Right atrium auricular region (tissue), 2 donors: ENCODE measurements around the gene KIF1C. TPM values are rescaled to one million over a fixed set of nuclear protein-coding genes. Genes with fewer than 3 reads are reported as not detected.

Experiments
- DNase-seq: peaks from one replicate; pipeline ENCODE4 v3.0.0-alpha.2; 2019; ENCODE audit warnings: low spot score
- H3K27ac ChIP-seq, 2 donors: fragments of 200-600 bp; sonication (generic); 1 replicate in 1 of 2; 2 replicates in 1 of 2; pipeline ENCODE4 v1.5.1; 2016 to 2019
- H3K27me3 ChIP-seq, 2 donors: fragments of 200-600 bp; sonication (generic); one replicate each; pipeline versions ENCODE4 v1.5.1 to v1.6.0; 2017 to 2019
- H3K36me3 ChIP-seq: fragments of 200-600 bp; sonication (generic); one replicate; pipeline ENCODE4 v1.5.1; 2016
- H3K4me1 ChIP-seq, 2 donors: fragments of 200-600 bp; sonication (generic); one replicate each; pipeline versions ENCODE4 v1.5.1 to v1.6.0; 2017 to 2019
- H3K4me3 ChIP-seq, 2 donors: fragments of 200-600 bp; sonication (generic); 1 replicate in 1 of 2; 2 replicates in 1 of 2; pipeline ENCODE4 v1.5.1; 2017 to 2019; ENCODE audit warnings: mild to moderate bottlenecking in 1 of 2, moderate library complexity in 1 of 2
- H3K9me3 ChIP-seq, 2 donors: fragments of 200-600 bp; sonication (generic); one replicate each; pipeline ENCODE4 v1.5.1; 2019
- total RNA-seq, 2 donors: library from RNA; depleted of rRNA; stranded (reverse); fragments of >200 nt; gene quantifications; one replicate each; pipeline ENCODE4 v1.1.0, GENCODE V29; 2016
- TF ChIP-seq, protein P1 (sequence below), 2 donors: fragments of 200-600 bp; sonication (generic); IDR thresholded peaks; one replicate each; pipeline ENCODE4 v1.5.1; 2019; ENCODE audit warnings: antibody characterized with exemption in 2 of 2

KIF1C gene
- total RNA-seq, 2 donors from 2014 or later = 179 to 232 TPM

DNA sequence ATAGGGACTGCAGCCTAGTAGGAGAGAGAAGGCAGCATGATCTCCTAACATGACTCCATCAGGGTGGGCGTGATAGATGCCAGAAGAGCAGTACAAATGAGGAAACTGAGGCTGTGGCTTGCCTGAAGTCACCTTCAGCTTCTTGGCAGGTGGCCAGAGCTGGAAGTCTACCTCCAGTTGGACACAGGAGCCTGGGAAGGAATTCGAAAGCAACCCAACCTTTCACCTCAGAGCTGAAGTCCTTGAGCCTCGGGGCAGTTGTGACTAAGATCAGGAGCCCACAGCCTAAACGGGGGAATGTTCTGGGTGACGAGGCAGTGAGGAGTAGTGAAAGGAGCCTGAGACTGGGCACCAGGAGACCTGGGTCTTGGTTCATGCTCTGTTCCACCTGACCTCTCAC is 46.9 kb downstream of the KIF1C start:
- no peak for DNase-seq
- Histone ChIP-seq H3K27ac (no peak overlapping the region), H3K4me3 (no peak overlapping the region), H3K27me3 (no peaks in the 10 kb centered on the region), H3K9me3 (no peaks in the 10 kb centered on the region), H3K4me1 (peaks cover 0 to 2% of the 10 kb centered on the region in 2 donors), H3K36me3 (no peaks in the 10 kb centered on the region)
- TF ChIP-seq, protein P1, sequence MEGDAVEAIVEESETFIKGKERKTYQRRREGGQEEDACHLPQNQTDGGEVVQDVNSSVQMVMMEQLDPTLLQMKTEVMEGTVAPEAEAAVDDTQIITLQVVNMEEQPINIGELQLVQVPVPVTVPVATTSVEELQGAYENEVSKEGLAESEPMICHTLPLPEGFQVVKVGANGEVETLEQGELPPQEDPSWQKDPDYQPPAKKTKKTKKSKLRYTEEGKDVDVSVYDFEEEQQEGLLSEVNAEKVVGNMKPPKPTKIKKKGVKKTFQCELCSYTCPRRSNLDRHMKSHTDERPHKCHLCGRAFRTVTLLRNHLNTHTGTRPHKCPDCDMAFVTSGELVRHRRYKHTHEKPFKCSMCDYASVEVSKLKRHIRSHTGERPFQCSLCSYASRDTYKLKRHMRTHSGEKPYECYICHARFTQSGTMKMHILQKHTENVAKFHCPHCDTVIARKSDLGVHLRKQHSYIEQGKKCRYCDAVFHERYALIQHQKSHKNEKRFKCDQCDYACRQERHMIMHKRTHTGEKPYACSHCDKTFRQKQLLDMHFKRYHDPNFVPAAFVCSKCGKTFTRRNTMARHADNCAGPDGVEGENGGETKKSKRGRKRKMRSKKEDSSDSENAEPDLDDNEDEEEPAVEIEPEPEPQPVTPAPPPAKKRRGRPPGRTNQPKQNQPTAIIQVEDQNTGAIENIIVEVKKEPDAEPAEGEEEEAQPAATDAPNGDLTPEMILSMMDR (IDR thresholded peaks at IDR 0.05) = no peak

DNA sequence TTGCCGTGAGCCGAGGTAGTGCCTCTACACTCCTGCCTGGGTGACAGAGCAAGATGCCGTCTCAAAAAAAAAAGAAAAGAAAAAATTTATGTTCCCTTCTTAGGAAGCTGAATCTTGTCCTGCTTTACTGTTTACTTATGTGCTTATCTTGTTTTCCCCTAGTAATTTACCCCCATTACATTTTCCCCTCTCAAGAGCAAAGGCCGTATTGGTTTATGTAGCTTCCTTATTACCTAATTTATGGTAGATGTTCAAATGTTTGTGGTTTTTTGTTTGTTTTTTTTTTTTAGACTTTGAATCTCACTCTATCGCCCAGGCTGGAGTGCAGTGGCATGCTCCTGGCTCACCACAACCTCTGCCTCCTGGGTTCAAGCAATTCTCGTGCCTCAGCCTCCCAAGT is 47.7 kb downstream of the KIF1C start:
- no peak overlapping the region for H3K27ac ChIP-seq
- H3K27me3 ChIP-seq = no peaks in the 10 kb centered on the region
- peaks cover 0 to 4% of the 10 kb centered on the region in 2 donors for H3K4me1 ChIP-seq
- H3K4me3 ChIP-seq = no peak overlapping the region
- no peaks in the 10 kb centered on the region for H3K36me3 ChIP-seq
- TF ChIP-seq, protein P1 (IDR thresholded peaks at IDR 0.05) = no peak
- DNase-seq = no peak
- no peaks in the 10 kb centered on the region for H3K9me3 ChIP-seq

DNA sequence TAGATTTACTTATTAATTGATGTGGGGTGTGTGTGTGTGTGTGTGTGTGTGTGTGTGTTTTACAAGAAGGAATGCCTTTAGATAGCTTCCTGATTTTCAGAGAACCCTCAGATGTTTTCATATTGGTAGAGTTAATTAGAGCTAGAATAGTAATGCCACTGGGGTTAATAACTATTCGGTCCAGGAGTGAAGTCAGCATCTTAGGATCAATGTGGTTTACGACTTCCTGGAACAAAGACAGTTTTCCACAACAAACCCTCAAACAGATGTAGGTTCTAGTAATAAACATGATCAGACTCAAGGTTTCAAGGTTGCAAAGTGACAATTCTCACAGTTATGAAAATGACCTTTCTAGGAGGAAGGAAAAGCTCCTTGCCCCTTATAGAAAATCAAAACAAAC is 49.7 kb downstream of the KIF1C start:
- H3K27me3 ChIP-seq = no peaks in the 10 kb centered on the region
- H3K9me3 ChIP-seq = no peaks in the 10 kb centered on the region
- no peak overlapping the region for H3K4me3 ChIP-seq
- H3K36me3 ChIP-seq = no peaks in the 10 kb centered on the region
- TF ChIP-seq, protein P1 (IDR thresholded peaks at IDR 0.05) = no peak
- H3K4me1 ChIP-seq = peaks cover 0 to 4% of the 10 kb centered on the region in 2 donors
- no peak overlapping the region for H3K27ac ChIP-seq
- DNase-seq = no peak

DNA sequence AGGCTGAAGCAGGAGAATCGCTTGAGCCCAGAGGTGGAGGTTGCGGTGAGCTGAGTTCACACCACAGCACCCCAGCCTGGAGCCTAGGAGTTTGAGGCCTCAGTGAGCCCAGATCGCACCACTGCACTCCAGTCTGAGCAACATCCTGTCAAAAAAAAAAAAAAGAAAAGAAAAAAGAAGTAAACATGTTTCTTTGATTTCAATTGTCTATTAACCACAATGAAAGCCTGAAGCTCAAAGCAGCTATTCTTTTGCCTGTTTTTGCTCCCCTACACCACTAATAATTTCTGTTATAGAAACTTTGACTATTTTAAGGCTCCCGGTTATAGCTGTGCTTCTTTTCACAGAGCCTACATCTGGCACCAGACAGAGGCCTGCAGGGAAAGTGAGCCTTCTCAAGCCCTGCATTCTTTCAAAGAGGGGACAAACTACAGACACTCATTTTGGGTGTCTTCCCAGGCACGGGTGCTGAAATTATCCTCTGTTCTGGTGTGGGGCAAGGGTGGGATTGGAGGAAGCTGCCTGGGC is 51.6 kb downstream of the KIF1C start:
- DNase-seq = no peak
- Histone ChIP-seq H3K27ac (peak overlapping the region; percentile 9 to 57), H3K36me3 (no peaks in the 10 kb centered on the region), H3K4me3 (no peak overlapping the region), H3K4me1 (peaks cover 0 to 4% of the 10 kb centered on the region in 2 donors), H3K27me3 (no peaks in the 10 kb centered on the region), H3K9me3 (no peaks in the 10 kb centered on the region)
- TF ChIP-seq, protein P1 (IDR thresholded peaks at IDR 0.05) = no peak

DNA sequence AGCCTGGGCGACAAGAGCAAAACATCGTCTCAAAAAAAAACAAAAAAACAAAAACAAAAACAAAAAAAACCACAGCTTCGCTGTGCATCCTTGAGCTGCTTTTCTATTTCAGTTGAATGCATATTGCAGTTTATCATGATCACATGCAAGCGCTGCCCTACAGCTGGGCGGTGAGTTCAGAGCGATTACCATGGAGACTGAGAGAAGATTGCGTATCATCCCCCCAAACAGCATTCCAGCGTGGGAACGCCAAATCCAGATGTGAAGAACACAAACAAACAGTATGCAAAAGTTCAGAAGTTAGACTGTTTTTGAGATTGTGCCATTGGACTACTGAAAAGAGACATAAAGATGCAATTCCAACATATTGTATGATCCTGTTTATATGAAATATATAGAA is 52.5 kb downstream of the KIF1C start:
- H3K27ac ChIP-seq = no peak overlapping the region
- TF ChIP-seq, protein P1 (IDR thresholded peaks at IDR 0.05) = no peak

DNA sequence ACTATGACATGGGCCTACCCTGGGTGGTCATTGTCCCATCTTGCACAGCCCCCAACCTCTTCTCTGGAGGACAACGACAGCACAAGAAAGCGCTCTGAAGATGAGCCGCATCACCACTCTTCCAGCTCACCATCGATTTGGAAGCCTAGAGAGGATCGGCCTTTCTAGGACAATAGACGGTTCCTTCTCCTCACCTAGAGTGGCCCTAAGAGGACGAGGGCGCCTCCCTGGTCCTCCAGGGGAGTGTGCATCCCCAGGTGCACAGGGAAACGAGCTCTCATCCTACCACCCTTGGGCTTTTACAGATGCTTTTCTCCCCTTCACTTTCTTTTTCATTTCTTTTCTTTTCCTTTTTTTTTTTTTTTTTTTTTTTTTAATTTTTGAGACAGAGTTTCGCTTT is 57.8 kb downstream of the KIF1C start:
- no peaks in the 10 kb centered on the region for H3K27me3 ChIP-seq
- no peaks in the 10 kb centered on the region for H3K4me1 ChIP-seq
- no peaks in the 10 kb centered on the region for H3K9me3 ChIP-seq
- H3K27ac ChIP-seq = no peak overlapping the region
- no peak overlapping the region for H3K4me3 ChIP-seq
- TF ChIP-seq, protein P1 (IDR thresholded peaks at IDR 0.05) = no peak
- H3K36me3 ChIP-seq = no peaks in the 10 kb centered on the region
- DNase-seq = no peak

More for the DNA sequence above, 52.5 kb downstream of the KIF1C start:
- no peak for DNase-seq
- no peaks in the 10 kb centered on the region for H3K9me3 ChIP-seq
- peaks cover 0 to 4% of the 10 kb centered on the region in 2 donors for H3K4me1 ChIP-seq
- H3K36me3 ChIP-seq = no peaks in the 10 kb centered on the region
- no peaks in the 10 kb centered on the region for H3K27me3 ChIP-seq
- no peak overlapping the region for H3K4me3 ChIP-seq
